AG04449 (cell line): ENCODE results near the gene SERPINB2.

ENCODE experiments used
- CTCF ChIA-PET: fragments of 350-600 bp; formaldehyde crosslinking; extraction: SDS; loops from one replicate; lab custom pipeline; 2021; ENCODE audit warnings: antibody characterized with exemption; lab: Yijun Ruan, JAX
- POLR2A ChIA-PET: fragments of 400-600, 350-600 bp; formaldehyde crosslinking; extraction: SDS; loops from one replicate; lab custom pipeline; 2020; ENCODE audit warnings: antibody characterized with exemption, inconsistent platforms; lab: Yijun Ruan, JAX
- DNase-seq: peaks from one replicate; pipeline ENCODE4 v3.0.0-alpha.2; 2010; ENCODE audit warnings: low read depth, low spot score
- H3K4me3 ChIP-seq: 2 replicates; pipeline ENCODE4 v1.5.1; 2011; ENCODE audit warnings: low read depth, mild to moderate bottlenecking, control low read depth, low read length
- CTCF ChIP-seq: IDR thresholded peaks from one replicate; pipeline ENCODE4 v1.5.1; 2011; ENCODE audit warnings: mild to moderate bottlenecking, moderate library complexity, low read length, control low read depth, inconsistent platforms; ENCODE audit not compliant: insufficient read depth; ENCODE audit errors: missing control alignments

Gene SERPINB2

GRCh38 chr18:63899206-63899605 lies 11.7 kb downstream of the SERPINB2 start:
- POLR2A ChIA-PET = no interaction called here
- TF ChIP-seq CTCF = no peak
- DNase-seq = no peak
- H3K4me3 ChIP-seq = no peak overlapping the region
- CTCF ChIA-PET = interaction anchor here (1.5 to 4.4 kb wide), 2 partner anchors 10 to 37 kb away, joined by 7 to 16 read pairs; partner anchors contain the start of gene SERPINB10

GRCh38 chr18:63903851-63904570 lies 16.5 kb downstream of the SERPINB2 start:
- POLR2A ChIA-PET = no interaction called here
- TF ChIP-seq CTCF = no peak

GRCh38 chr18:63904694-63905093 lies 17.2 kb downstream of the SERPINB2 start:
- no peak for DNase-seq
- H3K4me3 ChIP-seq = no peak overlapping the region
- no peak for TF ChIP-seq CTCF
- ChIA-PET CTCF (no interaction called here), POLR2A (no interaction called here)

More at GRCh38 chr18:63903851-63904570, 16.5 kb downstream of the SERPINB2 start:
- DNase-seq = no peak
- CTCF ChIA-PET = no interaction called here
- no peak overlapping the region for H3K4me3 ChIP-seq

- POLR2A ChIA-PET = no interaction called here
- no peak for TF ChIP-seq CTCF
- H3K4me3 ChIP-seq = no peak overlapping the region
- CTCF ChIA-PET = no interaction called here
- no peak for DNase-seq
Observed at GRCh38 chr18:63905361-63905760, 17.9 kb downstream of the SERPINB2 start.

GRCh38 chr18:63906056-63906455 lies 18.6 kb downstream of the SERPINB2 start:
- no peak for DNase-seq
- no peak overlapping the region for H3K4me3 ChIP-seq
- ChIA-PET CTCF (no interaction called here), POLR2A (no interaction called here)
- TF ChIP-seq CTCF = no peak

GRCh38 chr18:63907664-63908063 lies 20.2 kb downstream of the SERPINB2 start, which contains the start of gene SERPINB10:
Gene SERPINB10 (plus strand): TSS chr18:63907958. CDS start chr18:63915511, 7,553 bp downstream.
- TF ChIP-seq CTCF = no peak
- no peak for DNase-seq
- H3K4me3 ChIP-seq = no peak within 1 kb of the TSS
- CTCF ChIA-PET = interaction anchor here (1.5 to 2.7 kb wide), 2 partner anchors 8 to 15 kb away, joined by 4 to 7 read pairs; no protein-coding TSS in a partner anchor
- POLR2A ChIA-PET = no interaction called here
